GM23338 (cell line): ENCODE measurements around the gene TNS3.

Source experiments
- CREB1 ChIP-seq: fragments of 250-450 bp; sonication (Bioruptor Pico); IDR thresholded peaks from 2 replicates; pipeline ENCODE4 v1.5.0; 2020; ENCODE audit warnings: low read depth, mild to moderate bottlenecking, moderate library complexity
- CTCF ChIP-seq, 2 experiments: fragments of 200-600 bp in 1 of 2; sonication (generic) in 1 of 2; conservative IDR thresholded peaks; 2 replicates each; pipeline versions ENCODE4 v1.5.1 to v1.6.1; 2016 to 2017; ENCODE audit warnings: antibody characterized with exemption in 2 of 2, low read depth in 2 of 2, mild to moderate bottlenecking in 2 of 2, moderate library complexity in 1 of 2
- EZH2 ChIP-seq: fragments of 200-600 bp; sonication (generic); IDR thresholded peaks from one replicate; pipeline ENCODE4 v1.8.0; 2017; ENCODE audit warnings: antibody characterized with exemption, mild to moderate bottlenecking, low read depth; ENCODE audit not compliant: unreplicated experiment
- EZH2phosphoT487 ChIP-seq: fragments of 200-600 bp; sonication (generic); IDR thresholded peaks from one replicate; pipeline ENCODE4 v1.8.1; 2018; ENCODE audit warnings: antibody characterized with exemption; ENCODE audit not compliant: unreplicated experiment
- JUNB ChIP-seq: IDR thresholded peaks from one replicate; pipeline ENCODE4 v1.6.1; 2016; ENCODE audit warnings: antibody characterized with exemption; ENCODE audit not compliant: unreplicated experiment
- NANOG ChIP-seq: IDR thresholded peaks from 2 replicates; pipeline ENCODE4 v1.6.1; 2016; ENCODE audit warnings: antibody characterized with exemption, borderline replicate concordance
- POLR2AphosphoS5 ChIP-seq: IDR thresholded peaks from 2 replicates; pipeline ENCODE4 v1.6.1; 2016; ENCODE audit warnings: antibody characterized with exemption, low read depth
- STAT1 ChIP-seq: IDR thresholded peaks from one replicate; pipeline ENCODE4 v1.6.1; 2016; ENCODE audit warnings: antibody characterized with exemption; ENCODE audit not compliant: unreplicated experiment
- ZNF114 ChIP-seq: fragments of 250-450 bp; sonication (Bioruptor Pico); IDR thresholded peaks from 2 replicates; pipeline ENCODE4 v1.5.0; 2020; ENCODE audit warnings: mild to moderate bottlenecking, moderate library complexity
- ZNF331 ChIP-seq: fragments of 250-450 bp; sonication (Bioruptor Pico); IDR thresholded peaks from 2 replicates; pipeline ENCODE4 v1.5.0; 2020; ENCODE audit warnings: low read depth, mild to moderate bottlenecking, moderate library complexity
- TF ChIP-seq, protein P1 (sequence below): IDR thresholded peaks from one replicate; pipeline ENCODE4 v1.6.1; 2018; ENCODE audit warnings: antibody characterized with exemption; ENCODE audit not compliant: unreplicated experiment
- TF ChIP-seq, protein P2 (sequence below): IDR thresholded peaks from 2 replicates; pipeline ENCODE4 v1.6.1; 2016; ENCODE audit warnings: antibody characterized with exemption
- TF ChIP-seq, protein P3 (sequence below): fragments of 250-450 bp; sonication (Bioruptor Pico); IDR thresholded peaks from 2 replicates; pipeline ENCODE4 v1.5.0; 2020; ENCODE audit warnings: mild to moderate bottlenecking, moderate library complexity

GRCh38 chr7:47233996-47234395 is 347.9 kb downstream of the TNS3 start:
- TF ChIP-seq CTCF (conservative IDR thresholded peaks at IDR 0.05; ENCODE audit: low read depth in 2 of 2), result no peak
- TF ChIP-seq EZH2, result no peak
- no peak for TF ChIP-seq POLR2AphosphoS5
- no peak for TF ChIP-seq EZH2phosphoT487
- TF ChIP-seq, protein P1, sequence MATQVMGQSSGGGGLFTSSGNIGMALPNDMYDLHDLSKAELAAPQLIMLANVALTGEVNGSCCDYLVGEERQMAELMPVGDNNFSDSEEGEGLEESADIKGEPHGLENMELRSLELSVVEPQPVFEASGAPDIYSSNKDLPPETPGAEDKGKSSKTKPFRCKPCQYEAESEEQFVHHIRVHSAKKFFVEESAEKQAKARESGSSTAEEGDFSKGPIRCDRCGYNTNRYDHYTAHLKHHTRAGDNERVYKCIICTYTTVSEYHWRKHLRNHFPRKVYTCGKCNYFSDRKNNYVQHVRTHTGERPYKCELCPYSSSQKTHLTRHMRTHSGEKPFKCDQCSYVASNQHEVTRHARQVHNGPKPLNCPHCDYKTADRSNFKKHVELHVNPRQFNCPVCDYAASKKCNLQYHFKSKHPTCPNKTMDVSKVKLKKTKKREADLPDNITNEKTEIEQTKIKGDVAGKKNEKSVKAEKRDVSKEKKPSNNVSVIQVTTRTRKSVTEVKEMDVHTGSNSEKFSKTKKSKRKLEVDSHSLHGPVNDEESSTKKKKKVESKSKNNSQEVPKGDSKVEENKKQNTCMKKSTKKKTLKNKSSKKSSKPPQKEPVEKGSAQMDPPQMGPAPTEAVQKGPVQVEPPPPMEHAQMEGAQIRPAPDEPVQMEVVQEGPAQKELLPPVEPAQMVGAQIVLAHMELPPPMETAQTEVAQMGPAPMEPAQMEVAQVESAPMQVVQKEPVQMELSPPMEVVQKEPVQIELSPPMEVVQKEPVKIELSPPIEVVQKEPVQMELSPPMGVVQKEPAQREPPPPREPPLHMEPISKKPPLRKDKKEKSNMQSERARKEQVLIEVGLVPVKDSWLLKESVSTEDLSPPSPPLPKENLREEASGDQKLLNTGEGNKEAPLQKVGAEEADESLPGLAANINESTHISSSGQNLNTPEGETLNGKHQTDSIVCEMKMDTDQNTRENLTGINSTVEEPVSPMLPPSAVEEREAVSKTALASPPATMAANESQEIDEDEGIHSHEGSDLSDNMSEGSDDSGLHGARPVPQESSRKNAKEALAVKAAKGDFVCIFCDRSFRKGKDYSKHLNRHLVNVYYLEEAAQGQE, result no peak
- TF ChIP-seq ZNF114, result no peak
- no peak for TF ChIP-seq CREB1 (CRISPR knock-in tag)
- TF ChIP-seq, protein P2, sequence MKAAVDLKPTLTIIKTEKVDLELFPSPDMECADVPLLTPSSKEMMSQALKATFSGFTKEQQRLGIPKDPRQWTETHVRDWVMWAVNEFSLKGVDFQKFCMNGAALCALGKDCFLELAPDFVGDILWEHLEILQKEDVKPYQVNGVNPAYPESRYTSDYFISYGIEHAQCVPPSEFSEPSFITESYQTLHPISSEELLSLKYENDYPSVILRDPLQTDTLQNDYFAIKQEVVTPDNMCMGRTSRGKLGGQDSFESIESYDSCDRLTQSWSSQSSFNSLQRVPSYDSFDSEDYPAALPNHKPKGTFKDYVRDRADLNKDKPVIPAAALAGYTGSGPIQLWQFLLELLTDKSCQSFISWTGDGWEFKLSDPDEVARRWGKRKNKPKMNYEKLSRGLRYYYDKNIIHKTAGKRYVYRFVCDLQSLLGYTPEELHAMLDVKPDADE, result no peak
- TF ChIP-seq JUNB, result no peak
- no peak for TF ChIP-seq ZNF331 (CRISPR knock-in tag)
- TF ChIP-seq, protein P3, sequence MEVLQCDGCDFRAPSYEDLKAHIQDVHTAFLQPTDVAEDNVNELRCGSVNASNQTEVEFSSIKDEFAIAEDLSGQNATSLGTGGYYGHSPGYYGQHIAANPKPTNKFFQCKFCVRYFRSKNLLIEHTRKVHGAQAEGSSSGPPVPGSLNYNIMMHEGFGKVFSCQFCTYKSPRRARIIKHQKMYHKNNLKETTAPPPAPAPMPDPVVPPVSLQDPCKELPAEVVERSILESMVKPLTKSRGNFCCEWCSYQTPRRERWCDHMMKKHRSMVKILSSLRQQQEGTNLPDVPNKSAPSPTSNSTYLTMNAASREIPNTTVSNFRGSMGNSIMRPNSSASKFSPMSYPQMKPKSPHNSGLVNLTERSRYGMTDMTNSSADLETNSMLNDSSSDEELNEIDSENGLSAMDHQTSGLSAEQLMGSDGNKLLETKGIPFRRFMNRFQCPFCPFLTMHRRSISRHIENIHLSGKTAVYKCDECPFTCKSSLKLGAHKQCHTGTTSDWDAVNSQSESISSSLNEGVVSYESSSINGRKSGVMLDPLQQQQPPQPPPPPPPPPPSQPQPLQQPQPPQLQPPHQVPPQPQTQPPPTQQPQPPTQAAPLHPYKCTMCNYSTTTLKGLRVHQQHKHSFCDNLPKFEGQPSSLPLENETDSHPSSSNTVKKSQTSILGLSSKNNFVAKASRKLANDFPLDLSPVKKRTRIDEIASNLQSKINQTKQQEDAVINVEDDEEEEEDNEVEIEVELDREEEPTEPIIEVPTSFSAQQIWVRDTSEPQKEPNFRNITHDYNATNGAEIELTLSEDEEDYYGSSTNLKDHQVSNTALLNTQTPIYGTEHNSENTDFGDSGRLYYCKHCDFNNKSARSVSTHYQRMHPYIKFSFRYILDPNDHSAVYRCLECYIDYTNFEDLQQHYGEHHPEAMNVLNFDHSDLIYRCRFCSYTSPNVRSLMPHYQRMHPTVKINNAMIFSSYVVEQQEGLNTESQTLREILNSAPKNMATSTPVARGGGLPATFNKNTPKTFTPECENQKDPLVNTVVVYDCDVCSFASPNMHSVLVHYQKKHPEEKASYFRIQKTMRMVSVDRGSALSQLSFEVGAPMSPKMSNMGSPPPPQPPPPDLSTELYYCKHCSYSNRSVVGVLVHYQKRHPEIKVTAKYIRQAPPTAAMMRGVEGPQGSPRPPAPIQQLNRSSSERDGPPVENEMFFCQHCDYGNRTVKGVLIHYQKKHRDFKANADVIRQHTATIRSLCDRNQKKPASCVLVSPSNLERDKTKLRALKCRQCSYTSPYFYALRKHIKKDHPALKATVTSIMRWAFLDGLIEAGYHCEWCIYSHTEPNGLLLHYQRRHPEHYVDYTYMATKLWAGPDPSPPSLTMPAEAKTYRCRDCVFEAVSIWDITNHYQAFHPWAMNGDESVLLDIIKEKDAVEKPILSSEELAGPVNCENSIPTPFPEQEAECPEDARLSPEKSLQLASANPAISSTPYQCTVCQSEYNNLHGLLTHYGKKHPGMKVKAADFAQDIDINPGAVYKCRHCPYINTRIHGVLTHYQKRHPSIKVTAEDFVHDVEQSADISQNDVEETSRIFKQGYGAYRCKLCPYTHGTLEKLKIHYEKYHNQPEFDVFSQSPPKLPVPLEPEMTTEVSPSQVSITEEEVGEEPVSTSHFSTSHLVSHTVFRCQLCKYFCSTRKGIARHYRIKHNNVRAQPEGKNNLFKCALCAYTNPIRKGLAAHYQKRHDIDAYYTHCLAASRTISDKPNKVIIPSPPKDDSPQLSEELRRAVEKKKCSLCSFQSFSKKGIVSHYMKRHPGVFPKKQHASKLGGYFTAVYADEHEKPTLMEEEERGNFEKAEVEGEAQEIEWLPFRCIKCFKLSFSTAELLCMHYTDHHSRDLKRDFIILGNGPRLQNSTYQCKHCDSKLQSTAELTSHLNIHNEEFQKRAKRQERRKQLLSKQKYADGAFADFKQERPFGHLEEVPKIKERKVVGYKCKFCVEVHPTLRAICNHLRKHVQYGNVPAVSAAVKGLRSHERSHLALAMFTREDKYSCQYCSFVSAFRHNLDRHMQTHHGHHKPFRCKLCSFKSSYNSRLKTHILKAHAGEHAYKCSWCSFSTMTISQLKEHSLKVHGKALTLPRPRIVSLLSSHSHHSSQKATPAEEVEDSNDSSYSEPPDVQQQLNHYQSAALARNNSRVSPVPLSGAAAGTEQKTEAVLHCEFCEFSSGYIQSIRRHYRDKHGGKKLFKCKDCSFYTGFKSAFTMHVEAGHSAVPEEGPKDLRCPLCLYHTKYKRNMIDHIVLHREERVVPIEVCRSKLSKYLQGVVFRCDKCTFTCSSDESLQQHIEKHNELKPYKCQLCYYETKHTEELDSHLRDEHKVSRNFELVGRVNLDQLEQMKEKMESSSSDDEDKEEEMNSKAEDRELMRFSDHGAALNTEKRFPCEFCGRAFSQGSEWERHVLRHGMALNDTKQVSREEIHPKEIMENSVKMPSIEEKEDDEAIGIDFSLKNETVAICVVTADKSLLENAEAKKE, result no peak
- no peak for TF ChIP-seq NANOG
- TF ChIP-seq STAT1, result no peak
